Body of pancreas (tissue), 4 donors: Measurements from ENCODE around the gene DHX8.
"Not testable (repeated sequence)": the region's sequence is repeated elsewhere in the genome, so short reads cannot be mapped to it uniquely, and the experiment has no call there.

Source experiments
- CTCF ChIP-seq, 7 experiments: fragments of 450-650 bp in 4 of 7; fragments of 200-600 bp in 3 of 7; sonication (generic) in 3 of 7; IDR thresholded peaks; one replicate each; pipeline ENCODE4 v1.5.1; 2016 to 2019; ENCODE audit warnings: antibody characterized with exemption in 7 of 7
- POLR2A ChIP-seq, 3 donors: fragments of 450-650 bp; IDR thresholded peaks; one replicate each; pipeline ENCODE4 v1.6.1; 2016; ENCODE audit warnings: antibody characterized with exemption in 3 of 3, mild to moderate bottlenecking in 2 of 3

DNA sequence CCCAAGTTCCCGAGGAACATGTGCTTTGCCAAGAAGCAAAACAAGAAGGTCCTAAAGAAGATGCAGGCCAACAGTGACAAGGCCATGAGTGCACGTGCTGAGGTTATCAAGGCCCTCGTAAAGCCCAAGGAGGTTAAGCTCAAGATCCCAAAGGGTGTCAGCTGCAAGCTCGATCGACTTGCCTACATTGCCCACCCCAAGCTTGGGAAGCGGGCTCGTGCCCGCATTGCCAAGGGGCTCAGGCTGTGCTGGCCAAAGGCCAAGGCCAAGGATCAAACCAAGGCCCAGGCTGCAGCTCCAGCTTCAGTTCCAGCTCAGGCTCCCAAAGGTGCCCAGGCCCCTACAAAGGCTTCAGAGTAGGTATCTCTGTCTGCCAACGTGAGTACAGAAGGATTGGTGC lies 7.5 kb upstream of the DHX8 start:
- TF ChIP-seq CTCF, POLR2A (IDR thresholded peaks at IDR 0.05): not testable (repeated sequence)
